ENCODE measurements around the gene ARL6IP4. TPM values are rescaled to one million over a fixed set of nuclear protein-coding genes. Genes with fewer than 3 reads are reported as not detected.

The ARL6IP4 gene
- total RNA-seq, 2 donors from 2014 or later = 157 to 284 TPM

GRCh38 chr12:122982477-122982815 is 2.0 kb downstream of the ARL6IP4 start:
- no peak for TF ChIP-seq CTCF (IDR thresholded peaks at IDR 0.05)
- DNase-seq (ENCODE audit: low spot score) = no peak
- H3K27me3 ChIP-seq = no peaks in the 10 kb centered on the region
- H3K4me1 ChIP-seq = peaks cover 0 to 71% of the 10 kb centered on the region in 2 donors
- no peak overlapping the region for H3K27ac ChIP-seq
- no peaks in the 10 kb centered on the region for H3K9me3 ChIP-seq
- peaks cover 31% of the 10 kb centered on the region for H3K36me3 ChIP-seq
- H3K4me3 ChIP-seq = no peak overlapping the region

- H3K4me3 ChIP-seq = no peak overlapping the region
- H3K27ac ChIP-seq = no peak overlapping the region
- peaks cover 39% of the 10 kb centered on the region for H3K36me3 ChIP-seq
- no peak for TF ChIP-seq CTCF (IDR thresholded peaks at IDR 0.05)
- no peaks in the 10 kb centered on the region for H3K27me3 ChIP-seq
- no peak for DNase-seq (ENCODE audit: low spot score)
- H3K9me3 ChIP-seq = no peaks in the 10 kb centered on the region
- H3K4me1 ChIP-seq = peaks cover 0 to 64% of the 10 kb centered on the region in 2 donors
These were observed 2.7 kb downstream of the ARL6IP4 start for GRCh38 chr12:122982963-122983788.

GRCh38 chr12:122983789-122984515 is 3.5 kb downstream of the ARL6IP4 start:
- TF ChIP-seq CTCF (IDR thresholded peaks at IDR 0.05) = no peak
- H3K36me3 ChIP-seq = peaks cover 39% of the 10 kb centered on the region
- peaks cover 0 to 56% of the 10 kb centered on the region in 2 donors for H3K4me1 ChIP-seq
- H3K9me3 ChIP-seq = no peaks in the 10 kb centered on the region
- H3K27me3 ChIP-seq = no peaks in the 10 kb centered on the region
- H3K4me3 ChIP-seq = no peak overlapping the region
- DNase-seq (ENCODE audit: low spot score) = no peak
- peak overlapping the region; percentile 2 to 65 for H3K27ac ChIP-seq

- DNase-seq (ENCODE audit: low spot score) = peak; percentile 61
- Histone ChIP-seq H3K9me3 (no peaks in the 10 kb centered on the region), H3K4me3 (peak overlapping the region in 1 of 2 donors; percentile 15), H3K27me3 (no peaks in the 10 kb centered on the region), H3K4me1 (peaks cover 0 to 48% of the 10 kb centered on the region in 2 donors), H3K36me3 (peaks cover 39% of the 10 kb centered on the region), H3K27ac (peak overlapping the region; percentile 61 to 65)
- no peak for TF ChIP-seq CTCF (IDR thresholded peaks at IDR 0.05)
These were observed 4.3 kb downstream of the ARL6IP4 start for GRCh38 chr12:122984612-122985337.

GRCh38 chr12:122985338-122986257 is 5.1 kb downstream of the ARL6IP4 start:
- H3K36me3 ChIP-seq = peaks cover 44% of the 10 kb centered on the region
- no peak for DNase-seq (ENCODE audit: low spot score)
- H3K4me1 ChIP-seq = peaks cover 0 to 42% of the 10 kb centered on the region in 2 donors
- H3K4me3 ChIP-seq = no peak overlapping the region
- peak overlapping the region; percentile 61 to 65 for H3K27ac ChIP-seq
- no peak for TF ChIP-seq CTCF (IDR thresholded peaks at IDR 0.05)
- no peaks in the 10 kb centered on the region for H3K27me3 ChIP-seq
- H3K9me3 ChIP-seq = no peaks in the 10 kb centered on the region
